Keratinocyte (primary cell): ENCODE results near the gene C16orf86.

ENCODE experiments used
- CTCF ChIP-seq, 3 experiments: IDR thresholded peaks in 1 of 3; conservative IDR thresholded peaks in 1 of 3; optimal IDR thresholded peaks in 1 of 3; 2 replicates in 2 of 3; 3 replicates in 1 of 3; pipeline versions ENCODE3 to v1.5.1; 2011; ENCODE audit warnings: low read length in 3 of 3, mild to moderate bottlenecking in 3 of 3, moderate library complexity in 2 of 3, control low read depth in 1 of 3, inconsistent platforms in 1 of 3; ENCODE audit not compliant: insufficient read depth in 2 of 3; ENCODE audit errors: extremely low read depth in 1 of 3
- EZH2 ChIP-seq: IDR thresholded peaks from one replicate; pipeline ENCODE4 v1.6.1; 2012; ENCODE audit warnings: inconsistent platforms, mild to moderate bottlenecking, low read length, moderate library complexity

- TF ChIP-seq CTCF (optimal IDR thresholded peaks at IDR 0.05 in 1 of 3, IDR thresholded peaks at IDR 0.05 in 1 of 3, conservative IDR thresholded peaks at IDR 0.05 in 1 of 3; ENCODE audit: extremely low read depth in 1 of 3, insufficient read depth in 2 of 3, low read length in 3 of 3) (no peak), EZH2 (no peak)
These were observed 18.9 kb upstream of the C16orf86 start for GRCh38 chr16:67647681-67648080.
